IMR-90 (cell line): Measurements from ENCODE around the gene CTF1. TPM values are rescaled to one million over a fixed set of nuclear protein-coding genes. Genes with fewer than 3 reads are reported as not detected.

Source experiments
- ATAC-seq: fragments of 200-7000 bp; cut with Tn5 transposase; 2 replicates; pipeline ENCODE4 v1.9.1; 2020; ENCODE audit warnings: low read depth, mild to moderate bottlenecking, moderate library complexity
- BruUV-seq: library from RNA; stranded (reverse); fragments of 400-500 nt; replicated peaks from 2 replicates; lab custom pipeline; 2021; lab: Mats Ljungman, UMichigan
- CTCF ChIA-PET: fragments of 300-600 bp; formaldehyde crosslinking; extraction: SDS; loops from one replicate; lab custom pipeline; 2021; ENCODE audit warnings: antibody characterized with exemption; lab: Yijun Ruan, JAX
- POLR2A ChIA-PET: fragments of 300-600 bp; sonication (Branson Sonifier 250); formaldehyde crosslinking; loops from one replicate; lab custom pipeline; 2022; ENCODE audit warnings: antibody characterized with exemption; ENCODE audit not compliant: unreplicated experiment; lab: Charles Lee
- DNase-seq: peaks from one replicate; pipeline ENCODE4 v3.0.0; 2013
- H2AFZ ChIP-seq: replicated peaks from 2 replicates; pipeline ENCODE3; 2013; ENCODE audit warnings: low read length, mild to moderate bottlenecking; ENCODE audit not compliant: poor library complexity
- H2AK5ac ChIP-seq: 2 replicates; pipeline ENCODE4 v1.6.1; 2013; ENCODE audit warnings: low read depth, low read length, inconsistent platforms
- H2AK9ac ChIP-seq: replicated peaks from 2 replicates; pipeline ENCODE3; 2013; ENCODE audit warnings: mild to moderate bottlenecking, low read depth, low read length, moderate library complexity; ENCODE audit not compliant: poor library complexity
- H2BK120ac ChIP-seq: 2 replicates; pipeline ENCODE4 v1.6.1; 2013; ENCODE audit warnings: low read depth, low read length, inconsistent platforms
- H2BK15ac ChIP-seq: 3 replicates; pipeline ENCODE4 v1.6.1; 2013; ENCODE audit warnings: low read depth, low read length, inconsistent platforms
- H2BK20ac ChIP-seq: 2 replicates; pipeline ENCODE4 v1.6.1; 2013; ENCODE audit warnings: low read depth, mild to moderate bottlenecking, inconsistent platforms, low read length, moderate library complexity
- H2BK5ac ChIP-seq: 2 replicates; pipeline ENCODE4 v1.6.1; 2013; ENCODE audit warnings: mild to moderate bottlenecking, low read depth, low read length, inconsistent platforms; ENCODE audit not compliant: poor library complexity, severe bottlenecking
- H3K14ac ChIP-seq: replicated peaks from 2 replicates; pipeline ENCODE4 v1.6.1; 2013; ENCODE audit warnings: low read depth, low read length, inconsistent platforms
- H3K18ac ChIP-seq: 2 replicates; pipeline ENCODE4 v1.6.1; 2013; ENCODE audit warnings: low read depth, low read length, control low read depth
- H3K23ac ChIP-seq: 2 replicates; pipeline ENCODE4 v1.6.1; 2013; ENCODE audit warnings: low read depth, low read length, inconsistent platforms
- H3K27ac ChIP-seq: 2 replicates; pipeline ENCODE4 v1.5.1; 2013; ENCODE audit warnings: mild to moderate bottlenecking, control low read depth, low read length; ENCODE audit not compliant: insufficient read depth
- H3K27me3 ChIP-seq: 2 replicates; pipeline ENCODE4 v1.6.1; 2013; ENCODE audit warnings: low read length; ENCODE audit not compliant: control insufficient read depth, insufficient read depth
- H3K36me3 ChIP-seq: 2 replicates; pipeline ENCODE4 v1.6.1; 2013; ENCODE audit warnings: low read length, mixed read lengths; ENCODE audit not compliant: control insufficient read depth, insufficient read depth
- H3K4ac ChIP-seq: 2 replicates; pipeline ENCODE4 v1.6.1; 2013; ENCODE audit warnings: low read depth, low read length, inconsistent platforms
- H3K4me1 ChIP-seq: 2 replicates; pipeline ENCODE4 v1.6.1; 2013; ENCODE audit warnings: low read length, mixed read lengths; ENCODE audit not compliant: control insufficient read depth, insufficient read depth
- H3K4me2 ChIP-seq: 2 replicates; pipeline ENCODE4 v1.6.1; 2013; ENCODE audit warnings: low read depth, mild to moderate bottlenecking, control low read depth, low read length, moderate library complexity
- H3K4me3 ChIP-seq: 2 replicates; pipeline ENCODE4 v1.5.1; 2013; ENCODE audit warnings: low read depth, mild to moderate bottlenecking, control low read depth, low read length, moderate library complexity; ENCODE audit not compliant: insufficient read depth
- H3K56ac ChIP-seq: 2 replicates; pipeline ENCODE4 v1.6.1; 2013; ENCODE audit warnings: low read length, inconsistent platforms; ENCODE audit not compliant: insufficient read depth; ENCODE audit errors: extremely low read depth
- H3K79me1 ChIP-seq, 2 experiments: 2 replicates each; pipeline ENCODE4 v1.6.1; 2013; ENCODE audit warnings: low read length in 2 of 2, inconsistent platforms in 1 of 2, low read depth in 1 of 2
- H3K9ac ChIP-seq: 2 replicates; pipeline ENCODE4 v1.6.1; 2013; ENCODE audit warnings: low read depth, low read length, control low read depth
- H3K9me1 ChIP-seq: 2 replicates; pipeline ENCODE4 v1.6.1; 2013; ENCODE audit warnings: low read length, inconsistent platforms; ENCODE audit not compliant: insufficient read depth
- H3K9me3 ChIP-seq: 2 replicates; pipeline ENCODE4 v1.6.1; 2013; ENCODE audit warnings: low read length; ENCODE audit not compliant: control insufficient read depth, insufficient read depth
- H4K20me1 ChIP-seq: 2 replicates; pipeline ENCODE4 v1.6.1; 2013; ENCODE audit warnings: low read length, inconsistent platforms; ENCODE audit not compliant: insufficient read depth
- H4K5ac ChIP-seq: 2 replicates; pipeline ENCODE4 v1.6.1; 2013; ENCODE audit warnings: mild to moderate bottlenecking, low read depth, low read length, control low read depth
- H4K8ac ChIP-seq, 2 experiments: 2 replicates each; pipeline ENCODE4 v1.6.1; 2013; ENCODE audit warnings: low read depth in 2 of 2, low read length in 2 of 2, control low read depth in 1 of 2, inconsistent platforms in 1 of 2
- H4K91ac ChIP-seq: 2 replicates; pipeline ENCODE4 v1.6.1; 2013; ENCODE audit warnings: low read depth, low read length, inconsistent platforms; ENCODE audit not compliant: insufficient read depth
- BHLHE40 ChIP-seq: fragments of 150-350 bp; IDR thresholded peaks from 2 replicates; pipeline ENCODE4 v1.6.1; 2016; ENCODE audit warnings: mild to moderate bottlenecking, low read depth, low read length
- CEBPB ChIP-seq: IDR thresholded peaks from 2 replicates; pipeline ENCODE4 v1.6.1; 2012; ENCODE audit warnings: low read depth, low read length, improper control_type of control experiment
- CHD1 ChIP-seq: IDR thresholded peaks from 2 replicates; pipeline ENCODE4 v1.6.1; 2012; ENCODE audit warnings: low read depth, low read length, improper control_type of control experiment
- FOS ChIP-seq: fragments of 150-350 bp; IDR thresholded peaks from 2 replicates; pipeline ENCODE4 v1.6.1; 2016; ENCODE audit warnings: low read depth, low read length
- MAFK ChIP-seq: IDR thresholded peaks from 2 replicates; pipeline ENCODE4 v1.6.1; 2012; ENCODE audit warnings: low read depth, low read length, improper control_type of control experiment
- MAZ ChIP-seq: IDR thresholded peaks from 2 replicates; pipeline ENCODE4 v1.6.1; 2012; ENCODE audit warnings: low read depth, mild to moderate bottlenecking, low read length, improper control_type of control experiment, moderate library complexity, borderline replicate concordance
- MXI1 ChIP-seq: IDR thresholded peaks from 2 replicates; pipeline ENCODE4 v1.6.1; 2012; ENCODE audit warnings: low read depth, mild to moderate bottlenecking, low read length, moderate library complexity, borderline replicate concordance
- NFE2L2 ChIP-seq: fragments of 150-350 bp; IDR thresholded peaks from 2 replicates; pipeline ENCODE4 v1.6.1; 2016; ENCODE audit warnings: low read depth, mild to moderate bottlenecking, low read length
- POLR2A ChIP-seq: IDR thresholded peaks from 2 replicates; pipeline ENCODE4 v1.6.1; 2012; ENCODE audit warnings: mild to moderate bottlenecking, low read depth, low read length
- RAD21 ChIP-seq: IDR thresholded peaks from 2 replicates; pipeline ENCODE4 v1.6.1; 2012; ENCODE audit warnings: low read length, improper control_type of control experiment
- RCOR1 ChIP-seq: IDR thresholded peaks from 2 replicates; pipeline ENCODE4 v1.6.1; 2012; ENCODE audit warnings: mild to moderate bottlenecking, low read length, improper control_type of control experiment; ENCODE audit not compliant: insufficient replicate concordance
- RFX5 ChIP-seq: IDR thresholded peaks from 2 replicates; pipeline ENCODE4 v1.8.0; 2012; ENCODE audit warnings: low read depth, mild to moderate bottlenecking, low read length, moderate library complexity
- SMC3 ChIP-seq: fragments of 150-350 bp; IDR thresholded peaks from 2 replicates; pipeline ENCODE4 v1.6.1; 2016; ENCODE audit warnings: low read depth, mild to moderate bottlenecking, antibody characterized with exemption, low read length, moderate library complexity
- USF2 ChIP-seq: fragments of 150-350 bp; IDR thresholded peaks from 2 replicates; pipeline ENCODE4 v1.6.1; 2017; ENCODE audit warnings: mild to moderate bottlenecking, antibody characterized with exemption, low read length, low read depth
- WGBS, 2 experiments: methylation state at CpG; one replicate each; pipeline versions ENCODE4 v1.1.5 to v1.1.7; 2013; ENCODE audit warnings: missing lambda C conversion rate in 2 of 2; ENCODE audit not compliant: insufficient read length in 1 of 2; ENCODE audit errors: extremely low coverage in 2 of 2; 5-methylcytosine and 5-hydroxymethylcytosine counted together
- dilution Hi-C: fragments of 300-500 bp; cut with HindIII; formaldehyde crosslinking; loops from one replicate; pipeline ENCODE4 v1.14.3; 2018; ENCODE audit warnings: low sequenced_read_pairs; ENCODE audit not compliant: unreplicated experiment
- in situ Hi-C: fragments of 300-500 bp; cut with MboI; formaldehyde crosslinking; loops from 3 replicates; pipeline ENCODE4 v1.14.3; 2019; ENCODE audit warnings: low sequenced_read_pairs, inconsistent platforms, mixed read lengths
- intact Hi-C: fragments of 100-400 bp; cut with micrococcal nuclease; formaldehyde crosslinking; loops from 2 replicates; pipeline ENCODE4 v1.10.0; 2022
- polyA plus RNA-seq, 3 experiments: library from polyadenylated mRNA; depleted of rRNA; stranded (reverse); fragments of >200 nt; gene quantifications; 2 replicates each; pipeline ENCODE4 v1.2.3, GENCODE V29; 2012; ENCODE audit warnings: low replicate concordance in 1 of 3
- total RNA-seq: library from RNA; depleted of rRNA; stranded (reverse); fragments of >200 nt; gene quantifications from 2 replicates; pipeline ENCODE4 v1.2.3, GENCODE V29; 2012
- TF ChIP-seq, protein P1 (sequence below): fragments of 150-350 bp; IDR thresholded peaks from 2 replicates; pipeline ENCODE4 v1.6.1; 2016; ENCODE audit warnings: low read depth, mild to moderate bottlenecking, low read length, moderate library complexity, borderline replicate concordance

CTF1 gene
- total and polyA plus RNA-seq, 2 of the 4 experiments (the other 2 are of a cell fraction): 0.18 to 12.9 TPM

DNA sequence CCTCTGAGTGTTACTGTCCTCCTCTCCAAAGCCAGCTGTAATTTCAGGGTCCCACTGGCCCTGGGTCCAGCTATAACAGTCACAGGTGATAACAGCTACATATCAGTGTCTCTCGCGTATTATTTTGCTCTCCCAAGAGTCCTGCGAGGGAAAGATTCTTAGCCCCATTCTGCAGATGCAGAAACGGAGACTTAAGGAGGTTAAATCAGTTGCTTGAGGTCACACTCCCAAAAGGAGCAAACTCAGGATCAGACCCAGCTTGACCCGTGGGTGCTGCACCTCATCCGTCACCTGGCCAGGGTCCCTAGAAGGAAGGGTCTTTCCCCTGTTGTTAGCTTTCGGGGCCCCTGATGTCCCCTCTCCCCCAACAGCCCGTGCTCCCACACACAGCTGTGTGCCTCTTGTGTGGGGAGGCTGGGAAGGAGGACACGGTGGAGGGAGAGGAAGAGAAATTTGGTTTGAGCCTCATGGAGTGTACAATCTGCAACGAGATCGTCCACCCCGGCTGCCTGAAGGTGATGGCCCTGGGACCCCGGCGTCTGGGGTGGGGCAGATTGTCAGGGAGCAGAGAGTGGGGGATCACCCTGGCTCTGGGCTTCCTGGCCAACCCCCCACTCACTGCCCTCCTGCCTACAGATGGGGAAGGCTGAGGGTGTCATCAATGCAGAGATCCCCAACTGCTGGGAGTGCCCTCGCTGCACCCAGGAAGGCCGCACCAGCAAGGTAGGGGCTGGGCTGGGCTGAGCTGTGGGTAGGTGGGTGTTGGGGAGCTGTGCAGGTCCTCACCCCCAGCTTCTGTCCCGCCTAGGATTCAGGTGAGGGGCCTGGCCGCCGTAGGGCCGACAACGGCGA, 30.7 kb downstream of the CTF1 start:
- H3K36me3 ChIP-seq: peaks cover 35% of the 10 kb centered on the region
- H3K79me1 ChIP-seq: peaks cover 0 to 41% of the 10 kb centered on the region in 2 experiments; a peak in 2 of 4 replicates
- peaks cover 4% of the 10 kb centered on the region; the same call in 1 of the 2 replicates for H4K20me1 ChIP-seq
- H3K27me3 ChIP-seq: no peaks in the 10 kb centered on the region
- H3K4me1 ChIP-seq: peaks cover 2% of the 10 kb centered on the region; the same call in 1 of the 2 replicates
- H2AK9ac ChIP-seq: peak overlapping the region; percentile 51
- ATAC-seq (no peak), DNase-seq (no peak)
- H2BK5ac ChIP-seq: no peak overlapping the region
- no peak overlapping the region for H2BK120ac ChIP-seq
- H2BK15ac ChIP-seq: no peak overlapping the region
- H3K27ac ChIP-seq: no peak overlapping the region
- H3K9me3 ChIP-seq: no peaks in the 10 kb centered on the region
- H2AK5ac ChIP-seq: no peak overlapping the region
- H3K4me2 ChIP-seq: no peak overlapping the region
- ChIA-PET POLR2A (no interaction called here), CTCF (no interaction called here)
- H3K14ac ChIP-seq: no peak overlapping the region
- H4K8ac ChIP-seq: no peak overlapping the region
- H3K9ac ChIP-seq: no peak overlapping the region
- WGBS, 2 experiments: 95% methylated on average over 4 of the region's 22 CpGs; no CpG with 5 or more reads in 1 of the 2 experiments
- H3K4me3 ChIP-seq: no peak overlapping the region
- dilution Hi-C loops (no loop called here), intact Hi-C loops (no loop called here), in situ Hi-C loops (no loop called here)
- H2AFZ ChIP-seq: no peak overlapping the region
- no peak overlapping the region for H3K56ac ChIP-seq
- H2BK20ac ChIP-seq: no peak overlapping the region
- H4K91ac ChIP-seq: no peak overlapping the region
- no peak overlapping the region for H4K5ac ChIP-seq
- no TSS peak for BruUV-seq
- H3K23ac ChIP-seq: no peak overlapping the region
- no peaks in the 10 kb centered on the region for H3K9me1 ChIP-seq
- no peak overlapping the region for H3K4ac ChIP-seq
- H3K18ac ChIP-seq: no peak overlapping the region
- TF ChIP-seq MAFK: no peak
- TF ChIP-seq RAD21: no peak
- no peak for TF ChIP-seq RCOR1
- no peak for TF ChIP-seq USF2
- no peak for TF ChIP-seq RFX5
- TF ChIP-seq, protein P1, sequence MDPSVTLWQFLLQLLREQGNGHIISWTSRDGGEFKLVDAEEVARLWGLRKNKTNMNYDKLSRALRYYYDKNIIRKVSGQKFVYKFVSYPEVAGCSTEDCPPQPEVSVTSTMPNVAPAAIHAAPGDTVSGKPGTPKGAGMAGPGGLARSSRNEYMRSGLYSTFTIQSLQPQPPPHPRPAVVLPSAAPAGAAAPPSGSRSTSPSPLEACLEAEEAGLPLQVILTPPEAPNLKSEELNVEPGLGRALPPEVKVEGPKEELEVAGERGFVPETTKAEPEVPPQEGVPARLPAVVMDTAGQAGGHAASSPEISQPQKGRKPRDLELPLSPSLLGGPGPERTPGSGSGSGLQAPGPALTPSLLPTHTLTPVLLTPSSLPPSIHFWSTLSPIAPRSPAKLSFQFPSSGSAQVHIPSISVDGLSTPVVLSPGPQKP: no peak
- TF ChIP-seq SMC3: no peak
- TF ChIP-seq MAZ: no peak
- TF ChIP-seq CHD1: no peak
- TF ChIP-seq FOS: no peak
- no peak for TF ChIP-seq POLR2A
- no peak for TF ChIP-seq CEBPB
- no peak for TF ChIP-seq NFE2L2
- no peak for TF ChIP-seq MXI1
- TF ChIP-seq BHLHE40: no peak
